NAMALWA (cell line): ENCODE data around the gene OR2V2.

Source experiments
- DNase-seq: peaks from one replicate; pipeline ENCODE4 v3.0.0-alpha.2; 2015; ENCODE audit warnings: low spot score

Gene OR2V2

DNA sequence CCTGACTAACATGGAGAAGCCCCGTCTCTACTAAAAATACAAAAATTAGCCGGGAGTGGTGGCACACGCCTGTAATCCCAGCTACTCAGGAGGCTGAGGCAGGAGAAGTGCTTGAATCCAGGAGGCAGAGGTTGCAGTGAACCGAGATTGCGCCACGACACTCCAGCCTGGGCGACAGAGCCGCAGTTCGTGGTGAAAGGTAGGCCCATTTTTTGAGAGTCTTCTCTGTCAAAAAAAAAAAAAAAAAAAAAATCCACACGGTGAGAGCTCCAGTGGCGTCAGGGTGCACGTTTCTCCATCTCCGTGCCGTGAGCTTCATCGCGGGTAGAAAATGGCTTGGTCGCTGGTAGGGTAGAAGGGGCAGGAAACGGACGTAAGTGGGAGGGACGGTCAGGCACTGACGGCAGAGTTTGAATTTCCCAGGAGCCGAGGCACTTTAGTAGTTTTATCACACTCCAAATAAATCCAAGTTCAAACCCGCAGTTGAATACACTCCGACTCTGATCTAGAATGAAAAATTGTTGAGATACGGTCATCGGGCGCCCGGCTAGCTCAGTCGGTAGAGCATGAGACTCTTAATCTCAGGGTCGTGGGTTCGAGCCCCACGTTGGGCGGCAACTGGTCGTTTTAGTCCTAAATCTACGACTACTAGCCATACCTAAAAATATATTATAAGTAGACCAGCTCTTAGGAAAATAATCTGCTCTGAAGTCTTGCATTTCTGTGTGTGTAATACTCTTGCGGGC is 60.0 kb downstream of the OR2V2 start:
- peak; percentile 93 for DNase-seq

DNA sequence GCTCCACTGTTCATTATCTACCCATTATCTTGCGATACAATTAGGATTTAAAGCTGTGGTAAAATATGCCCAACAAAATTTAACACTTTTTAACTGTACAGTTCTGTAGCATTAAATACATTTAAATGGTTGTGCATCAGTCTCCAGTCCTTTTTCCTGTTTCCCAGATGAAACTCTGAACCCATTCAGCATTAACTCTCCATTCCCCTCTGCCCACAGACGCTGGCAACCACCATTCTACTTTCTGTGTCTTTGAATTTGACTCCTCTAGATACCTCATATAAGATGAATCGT is 60.5 kb downstream of the OR2V2 start:
- no peak for DNase-seq
